GM19452 (cell line): ENCODE measurements around the gene BAD.
"Not testable (repeated sequence)": the region's sequence is repeated elsewhere in the genome, so short reads cannot be mapped to it uniquely, and the experiment has no call there.

Source experiments
- ATAC-seq: cut with Tn5 transposase; IDR thresholded peaks from one replicate; pipeline ENCODE4 v1.9.1; 2021; ENCODE audit not compliant: unreplicated experiment

Gene BAD

GRCh38 chr11:64315667-64316526 is 31.4 kb upstream of the BAD start:
- ATAC-seq, result not testable (repeated sequence)

GRCh38 chr11:64314805-64315561 is 30.5 kb upstream of the BAD start:
- ATAC-seq, result no peak

- ATAC-seq, result no peak
Observed at GRCh38 chr11:64314146-64314804, 29.8 kb upstream of the BAD start.

GRCh38 chr11:64313491-64314145 is 29.2 kb upstream of the BAD start:
- ATAC-seq, result no peak

- no peak for ATAC-seq
Observed at GRCh38 chr11:64312947-64313346, 28.5 kb upstream of the BAD start.

- not testable (repeated sequence) for ATAC-seq
Observed at GRCh38 chr11:64307795-64308194, 23.3 kb upstream of the BAD start.

- ATAC-seq, result no peak
Observed at GRCh38 chr11:64306876-64307622, 22.6 kb upstream of the BAD start.

- ATAC-seq, result no peak
Observed at GRCh38 chr11:64306563-64306875, 22.1 kb upstream of the BAD start.

- ATAC-seq, result peak; percentile 27
Observed at GRCh38 chr11:64305691-64306562, 21.5 kb upstream of the BAD start.

GRCh38 chr11:64305075-64305690 is 20.7 kb upstream of the BAD start, which contains the start of gene ESRRA:
Gene ESRRA (plus strand): TSS chr11:64305524. CDS start chr11:64307180, 1,656 bp downstream.
- peak; percentile 64 for ATAC-seq

- peak; percentile 33 for ATAC-seq
Observed at GRCh38 chr11:64304316-64305072, 20.0 kb upstream of the BAD start.

GRCh38 chr11:64304032-64304315 is 19.5 kb upstream of the BAD start:
- ATAC-seq, result no peak

GRCh38 chr11:64303109-64304031 is 18.9 kb upstream of the BAD start:
- no peak for ATAC-seq

GRCh38 chr11:64299847-64300648 is 15.6 kb upstream of the BAD start, which contains the start of gene CATSPERZ:
Gene CATSPERZ (plus strand): TSS chr11:64300358. CDS start chr11:64300411, 53 bp downstream.
- no peak for ATAC-seq

- ATAC-seq, result no peak
Observed at GRCh38 chr11:64298966-64299846, 14.7 kb upstream of the BAD start.
